ENCODE data around the gene TRAPPC11. TPM values are rescaled to one million over a fixed set of nuclear protein-coding genes. Genes with fewer than 3 reads are reported as not detected.

The TRAPPC11 gene
- total and polyA plus RNA-seq, 9 of the 15 experiments (the other 6 are each of a cell fraction or from before 2014, with no cell fraction given), result 11.6 to 49.0 (median 28.7) TPM

DNA sequence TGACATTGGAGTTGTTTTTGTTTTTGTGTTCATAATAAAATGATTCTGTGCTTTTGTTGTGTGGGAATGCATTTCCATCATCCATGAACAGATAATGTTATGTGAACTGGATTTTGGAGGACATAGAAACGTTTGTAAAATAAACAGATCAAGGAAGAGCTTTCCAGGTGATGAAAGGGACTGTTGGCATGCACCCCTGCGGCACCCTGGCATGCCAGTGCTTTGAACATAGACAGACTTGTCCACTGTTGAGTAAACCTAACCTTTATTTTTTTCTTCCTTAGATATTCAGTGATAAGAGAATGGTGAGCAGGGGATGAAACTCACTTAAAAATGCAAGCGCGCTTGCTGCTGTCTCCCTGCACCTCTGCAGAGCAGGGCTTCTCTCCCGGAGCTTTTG, 59.8 kb downstream of the TRAPPC11 start:
- H3K9ac ChIP-seq (ENCODE audit: insufficient read depth in 1 of 2, low read depth in 2 of 2, low read length in 2 of 2), result no peak overlapping the region
- H3K27me3 ChIP-seq (ENCODE audit: control insufficient read depth in 2 of 2, insufficient read depth in 2 of 2, low read length in 2 of 2), result peaks cover 6 to 24% of the 10 kb centered on the region in 2 experiments; a peak in 4 of 5 replicates
- H3K4me2 ChIP-seq (ENCODE audit: insufficient read depth, low read length), result no peak overlapping the region
- H3K4me3 ChIP-seq, result no peak overlapping the region
- DNase-seq (ENCODE audit: extremely low read depth in 1 of 4, low spot score in 3 of 4), result no peak
- FAIRE-seq, result no peak
- intact Hi-C loops (cut with micrococcal nuclease) (no loop called here), in situ Hi-C loops (cut with MboI) (no loop called here)
- ChIA-PET CTCF (ENCODE audit: low intra/inter-chr PET ratio) (no interaction called here), POLR2A (no interaction called here)
- TF ChIP-seq U2AF1 (optimal IDR thresholded peaks at IDR 0.05; ENCODE audit: low read depth, low read length) (no peak), KLF13 (tag; IDR thresholded peaks at IDR 0.05; ENCODE audit: borderline replicate concordance, low read depth) (no peak), HIVEP1 (CRISPR knock-in tag; IDR thresholded peaks at IDR 0.05) (no peak)
- TF ChIP-seq, protein P1, sequence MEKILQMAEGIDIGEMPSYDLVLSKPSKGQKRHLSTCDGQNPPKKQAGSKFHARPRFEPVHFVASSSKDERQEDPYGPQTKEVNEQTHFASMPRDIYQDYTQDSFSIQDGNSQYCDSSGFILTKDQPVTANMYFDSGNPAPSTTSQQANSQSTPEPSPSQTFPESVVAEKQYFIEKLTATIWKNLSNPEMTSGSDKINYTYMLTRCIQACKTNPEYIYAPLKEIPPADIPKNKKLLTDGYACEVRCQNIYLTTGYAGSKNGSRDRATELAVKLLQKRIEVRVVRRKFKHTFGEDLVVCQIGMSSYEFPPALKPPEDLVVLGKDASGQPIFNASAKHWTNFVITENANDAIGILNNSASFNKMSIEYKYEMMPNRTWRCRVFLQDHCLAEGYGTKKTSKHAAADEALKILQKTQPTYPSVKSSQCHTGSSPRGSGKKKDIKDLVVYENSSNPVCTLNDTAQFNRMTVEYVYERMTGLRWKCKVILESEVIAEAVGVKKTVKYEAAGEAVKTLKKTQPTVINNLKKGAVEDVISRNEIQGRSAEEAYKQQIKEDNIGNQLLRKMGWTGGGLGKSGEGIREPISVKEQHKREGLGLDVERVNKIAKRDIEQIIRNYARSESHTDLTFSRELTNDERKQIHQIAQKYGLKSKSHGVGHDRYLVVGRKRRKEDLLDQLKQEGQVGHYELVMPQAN (IDR thresholded peaks at IDR 0.05; ENCODE audit: borderline replicate concordance), result no peak
- H2AFZ ChIP-seq (ENCODE audit: low read depth, low read length), result no peak overlapping the region
- H3K9me1 ChIP-seq (ENCODE audit: control insufficient read depth, insufficient read depth, low read length), result no peaks in the 10 kb centered on the region
- H3K9me3 ChIP-seq (replicated peaks; ENCODE audit: control insufficient read depth, insufficient read depth, low read depth, low read length), result no peaks in the 10 kb centered on the region
- H3K27ac ChIP-seq (ENCODE audit: extremely low read depth, low read depth, low read length), result no peak overlapping the region
- WGBS (ENCODE audit: insufficient coverage, low coverage, missing lambda C conversion rate), result 48% methylated on average over 5 of the region's 5 CpGs
- BruUV-seq (replicated peaks), result no TSS peak
- ATAC-seq, result no peak
- H4K20me1 ChIP-seq (replicated peaks; ENCODE audit: control insufficient read depth, insufficient read depth, low read length), result no peaks in the 10 kb centered on the region
- peaks cover 4% of the 10 kb centered on the region; the same call in 1 of the 3 replicates for H3K36me3 ChIP-seq (ENCODE audit: control insufficient read depth, insufficient read depth, low read length)
- H3K79me2 ChIP-seq (ENCODE audit: control insufficient read depth, insufficient read depth, low read length), result no peaks in the 10 kb centered on the region
- peaks cover 0 to 9% of the 10 kb centered on the region in 2 experiments; a peak in 2 of 5 replicates for H3K4me1 ChIP-seq (replicated peaks in 1 of 2; ENCODE audit: control insufficient read depth in 2 of 2, insufficient read depth in 2 of 2, low read length in 2 of 2)
